KMS-11 (cell line): ENCODE results near the gene TIMM17A.

Source experiments
- H2AFZ ChIP-seq: fragments of 200-600 bp; sonication (generic); 2 replicates; pipeline ENCODE4 v1.6.1; 2016; ENCODE audit warnings: antibody characterized with exemption, mixed run types, low read depth
- H3K27ac ChIP-seq: fragments of 200-600 bp; sonication (generic); 2 replicates; pipeline ENCODE4 v1.6.1; 2016; ENCODE audit warnings: mild to moderate bottlenecking, mixed run types
- H3K27me3 ChIP-seq: fragments of 200-600 bp; sonication (generic); 2 replicates; pipeline ENCODE4 v1.6.1; 2017; ENCODE audit warnings: mild to moderate bottlenecking, low read depth, mixed run types, moderate library complexity; ENCODE audit not compliant: insufficient read depth
- H3K36me3 ChIP-seq: fragments of 200-600 bp; sonication (generic); 2 replicates; pipeline ENCODE4 v1.6.1; 2017; ENCODE audit warnings: mild to moderate bottlenecking, mixed run types; ENCODE audit not compliant: insufficient read depth
- H3K4me1 ChIP-seq: fragments of 200-600 bp; sonication (generic); 2 replicates; pipeline ENCODE4 v1.6.1; 2016; ENCODE audit warnings: mild to moderate bottlenecking, low read depth, mixed run types; ENCODE audit not compliant: poor library complexity, severe bottlenecking
- H3K4me2 ChIP-seq: fragments of 200-600 bp; sonication (generic); 2 replicates; pipeline ENCODE4 v1.7.0; 2016; ENCODE audit warnings: mild to moderate bottlenecking, mixed run types
- H3K4me3 ChIP-seq: fragments of 200-600 bp; sonication (generic); IDR thresholded peaks from 2 replicates; pipeline ENCODE4 v1.6.1; 2017; ENCODE audit warnings: low read depth, low read length, mixed read lengths; ENCODE audit not compliant: insufficient read depth
- H3K79me2 ChIP-seq: fragments of 200-600 bp; sonication (generic); 2 replicates; pipeline ENCODE4 v1.6.1; 2016; ENCODE audit warnings: low read depth, mixed run types; ENCODE audit not compliant: insufficient read depth
- H3K9ac ChIP-seq: fragments of 200-600 bp; sonication (generic); 2 replicates; pipeline ENCODE4 v1.6.1; 2016; ENCODE audit warnings: mild to moderate bottlenecking, mixed run types
- H4K20me1 ChIP-seq: fragments of 200-600 bp; sonication (generic); 2 replicates; pipeline ENCODE4 v1.6.1; 2016; ENCODE audit warnings: mild to moderate bottlenecking, mixed run types; ENCODE audit not compliant: insufficient read depth
- CTCF ChIP-seq: fragments of 200-600 bp; sonication (generic); conservative IDR thresholded peaks from 2 replicates; pipeline ENCODE4 v1.6.1; 2017; ENCODE audit warnings: low read depth, mild to moderate bottlenecking, antibody characterized with exemption, low read length, moderate library complexity, mixed read lengths

Gene TIMM17A

GRCh38 chr1:201928266-201928665, 27.0 kb upstream of the TIMM17A start:
- no peaks in the 10 kb centered on the region for H4K20me1 ChIP-seq

GRCh38 chr1:201930137-201930536, 25.2 kb upstream of the TIMM17A start:
- Histone ChIP-seq H3K9ac (no peak overlapping the region), H3K4me2 (no peak overlapping the region), H2AFZ (no peak overlapping the region), H3K27me3 (no peaks in the 10 kb centered on the region), H3K4me3 (no peak overlapping the region), H3K4me1 (no peaks in the 10 kb centered on the region), H4K20me1 (no peaks in the 10 kb centered on the region), H3K27ac (no peak overlapping the region), H3K79me2 (no peaks in the 10 kb centered on the region), H3K36me3 (no peaks in the 10 kb centered on the region)
- TF ChIP-seq CTCF, result no peak

More at GRCh38 chr1:201928266-201928665, 27.0 kb upstream of the TIMM17A start:
- Histone ChIP-seq H3K9ac (no peak overlapping the region), H3K27me3 (no peaks in the 10 kb centered on the region), H3K27ac (no peak overlapping the region), H3K4me2 (no peak overlapping the region), H3K4me3 (no peak overlapping the region), H3K36me3 (no peaks in the 10 kb centered on the region), H3K4me1 (no peaks in the 10 kb centered on the region), H2AFZ (no peak overlapping the region), H3K79me2 (no peaks in the 10 kb centered on the region)
- no peak for TF ChIP-seq CTCF

GRCh38 chr1:201930803-201931202, 24.5 kb upstream of the TIMM17A start:
- H3K4me1 ChIP-seq, result no peaks in the 10 kb centered on the region
- no peak for TF ChIP-seq CTCF
- no peaks in the 10 kb centered on the region for H3K27me3 ChIP-seq
- H3K4me2 ChIP-seq, result no peak overlapping the region
- H3K4me3 ChIP-seq, result no peak overlapping the region
- no peaks in the 10 kb centered on the region for H3K36me3 ChIP-seq
- H3K27ac ChIP-seq, result no peak overlapping the region
- no peaks in the 10 kb centered on the region for H3K79me2 ChIP-seq
- no peak overlapping the region for H3K9ac ChIP-seq
- H2AFZ ChIP-seq, result no peak overlapping the region
- no peaks in the 10 kb centered on the region for H4K20me1 ChIP-seq

- Histone ChIP-seq H3K27me3 (no peaks in the 10 kb centered on the region), H4K20me1 (no peaks in the 10 kb centered on the region), H3K36me3 (no peaks in the 10 kb centered on the region), H3K27ac (no peak overlapping the region), H3K4me1 (no peaks in the 10 kb centered on the region), H3K9ac (no peak overlapping the region), H3K79me2 (no peaks in the 10 kb centered on the region), H3K4me2 (no peak overlapping the region), H3K4me3 (no peak overlapping the region), H2AFZ (no peak overlapping the region)
- TF ChIP-seq CTCF, result no peak
Observed at GRCh38 chr1:201933840-201934430, 21.4 kb upstream of the TIMM17A start.
